GM12891 (cell line): ENCODE results near the gene BCKDK.

Experiments
- PAX5 ChIP-seq: IDR thresholded peaks from 2 replicates; pipeline ENCODE4 v1.6.1; 2011; ENCODE audit warnings: low read length, moderate library complexity, mild to moderate bottlenecking; ENCODE audit not compliant: insufficient read depth, severe bottlenecking
- POLR2A ChIP-seq: IDR thresholded peaks from 2 replicates; pipeline ENCODE4 v1.6.1; 2011; ENCODE audit warnings: low read depth, low read length, control low read depth
- POLR2AphosphoS5 ChIP-seq: IDR thresholded peaks from 2 replicates; pipeline ENCODE4 v1.6.1; 2011; ENCODE audit warnings: low read depth, low read length, control low read depth
- SPI1 ChIP-seq: IDR thresholded peaks from 2 replicates; pipeline ENCODE4 v1.6.1; 2011; ENCODE audit warnings: low read depth, low read length, control low read depth
- TAF1 ChIP-seq: IDR thresholded peaks from 2 replicates; pipeline ENCODE4 v1.6.1; 2011; ENCODE audit warnings: low read depth, low read length, control low read depth

GRCh38 chr16:31077024-31077423 is 31.2 kb upstream of the BCKDK start:
- no peak for TF ChIP-seq POLR2A
- TF ChIP-seq TAF1, result no peak
- TF ChIP-seq POLR2AphosphoS5, result no peak
- no peak for TF ChIP-seq PAX5
- no peak for TF ChIP-seq SPI1
